GM23338 (cell line): ENCODE measurements around the gene KRT12. TPM values are rescaled to one million over a fixed set of nuclear protein-coding genes. Genes with fewer than 3 reads are reported as not detected.

Experiments used
- ATAC-seq: fragments of 200-7000 bp; cut with Tn5 transposase; 3 replicates; pipeline ENCODE4 v1.9.1; 2020
- DNase-seq: peaks from one replicate; pipeline ENCODE4 v3.0.0-alpha.2; 2015; ENCODE audit warnings: low spot score
- H2AFZ ChIP-seq: fragments of 200-600 bp; sonication (generic); 2 replicates; pipeline ENCODE4 v1.8.0; 2016; ENCODE audit warnings: antibody characterized with exemption, mild to moderate bottlenecking, moderate library complexity
- H3F3A ChIP-seq: fragments of 200-600 bp; sonication (generic); replicated peaks from 2 replicates; pipeline ENCODE4 v1.8.0; 2017; ENCODE audit warnings: antibody characterized with exemption, mixed run types, low read depth
- H3K27ac ChIP-seq: fragments of 200-600 bp; sonication (generic); 2 replicates; pipeline ENCODE4 v1.6.1; 2016; ENCODE audit warnings: low read depth
- H3K27me3 ChIP-seq: fragments of 200-600 bp; sonication (generic); 2 replicates; pipeline ENCODE4 v1.8.0; 2016; ENCODE audit warnings: mild to moderate bottlenecking, mixed run types, moderate library complexity; ENCODE audit not compliant: insufficient read depth
- H3K36me3 ChIP-seq: fragments of 200-600 bp; sonication (generic); 2 replicates; pipeline ENCODE4 v1.8.0; 2016; ENCODE audit warnings: mild to moderate bottlenecking; ENCODE audit not compliant: insufficient read depth
- H3K4me1 ChIP-seq: fragments of 200-600 bp; sonication (generic); 2 replicates; pipeline ENCODE4 v1.8.0; 2016; ENCODE audit warnings: mild to moderate bottlenecking, moderate library complexity; ENCODE audit not compliant: insufficient read depth
- H3K4me2 ChIP-seq: fragments of 200-600 bp; sonication (generic); 2 replicates; pipeline ENCODE4 v1.7.1; 2017; ENCODE audit warnings: mixed run types
- H3K4me3 ChIP-seq: fragments of 200-600 bp; sonication (generic); 2 replicates; pipeline ENCODE4 v1.6.1; 2016; ENCODE audit warnings: mixed run types
- H3K79me2 ChIP-seq: fragments of 200-600 bp; sonication (generic); replicated peaks from 2 replicates; pipeline ENCODE4 v1.8.0; 2017; ENCODE audit warnings: mild to moderate bottlenecking; ENCODE audit not compliant: insufficient read depth
- H3K9me2 ChIP-seq: fragments of 200-600 bp; sonication (generic); 2 replicates; pipeline ENCODE4 v1.8.0; 2017; ENCODE audit not compliant: insufficient read depth
- H4K20me1 ChIP-seq: fragments of 200-600 bp; sonication (generic); replicated peaks from 2 replicates; pipeline ENCODE4 v1.8.0; 2017; ENCODE audit warnings: mild to moderate bottlenecking; ENCODE audit not compliant: insufficient read depth
- H3K27ac Mint-ChIP-seq: 2 replicates; pipeline ENCODE4 v1.8.0; 2020; ENCODE audit warnings: inconsistent platforms, mild to moderate bottlenecking, moderate library complexity, mixed read lengths
- H3K27me3 Mint-ChIP-seq: 3 replicates; pipeline ENCODE4 v1.8.0; 2022; ENCODE audit warnings: low read depth, mild to moderate bottlenecking, moderate library complexity, mixed read lengths, inconsistent platforms; ENCODE audit not compliant: insufficient read depth, poor library complexity
- H3K36me3 Mint-ChIP-seq: 3 replicates; pipeline ENCODE4 v1.8.0; 2021; ENCODE audit warnings: low read depth, mild to moderate bottlenecking, inconsistent platforms, moderate library complexity, mixed read lengths
- H3K4me1 Mint-ChIP-seq: 3 replicates; pipeline ENCODE4 v1.8.0; 2020; ENCODE audit warnings: mild to moderate bottlenecking, inconsistent platforms, mixed read lengths
- H3K4me3 Mint-ChIP-seq: 3 replicates; pipeline ENCODE4 v1.8.0; 2021; ENCODE audit warnings: moderate library complexity, mild to moderate bottlenecking, inconsistent platforms, mixed read lengths
- H3K9me3 Mint-ChIP-seq: 3 replicates; pipeline ENCODE4 v1.8.0; 2020; ENCODE audit warnings: moderate library complexity, mild to moderate bottlenecking, inconsistent platforms, mixed read lengths
- ETS1 ChIP-seq: IDR thresholded peaks from 2 replicates; pipeline ENCODE4 v1.6.1; 2016; ENCODE audit warnings: antibody characterized with exemption
- EZH2 ChIP-seq: fragments of 200-600 bp; sonication (generic); IDR thresholded peaks from one replicate; pipeline ENCODE4 v1.8.0; 2017; ENCODE audit warnings: antibody characterized with exemption, mild to moderate bottlenecking, low read depth; ENCODE audit not compliant: unreplicated experiment
- EZH2phosphoT487 ChIP-seq: fragments of 200-600 bp; sonication (generic); IDR thresholded peaks from one replicate; pipeline ENCODE4 v1.8.1; 2018; ENCODE audit warnings: antibody characterized with exemption; ENCODE audit not compliant: unreplicated experiment
- JUNB ChIP-seq: IDR thresholded peaks from one replicate; pipeline ENCODE4 v1.6.1; 2016; ENCODE audit warnings: antibody characterized with exemption; ENCODE audit not compliant: unreplicated experiment
- NANOG ChIP-seq: IDR thresholded peaks from 2 replicates; pipeline ENCODE4 v1.6.1; 2016; ENCODE audit warnings: antibody characterized with exemption, borderline replicate concordance
- POLR2AphosphoS5 ChIP-seq: IDR thresholded peaks from 2 replicates; pipeline ENCODE4 v1.6.1; 2016; ENCODE audit warnings: antibody characterized with exemption, low read depth
- REST ChIP-seq: IDR thresholded peaks from one replicate; pipeline ENCODE4 v1.6.1; 2018; ENCODE audit warnings: antibody characterized with exemption; ENCODE audit not compliant: unreplicated experiment
- STAT1 ChIP-seq: IDR thresholded peaks from one replicate; pipeline ENCODE4 v1.6.1; 2016; ENCODE audit warnings: antibody characterized with exemption; ENCODE audit not compliant: unreplicated experiment
- ZNF114 ChIP-seq: fragments of 250-450 bp; sonication (Bioruptor Pico); IDR thresholded peaks from 2 replicates; pipeline ENCODE4 v1.5.0; 2020; ENCODE audit warnings: mild to moderate bottlenecking, moderate library complexity
- ZNF331 ChIP-seq: fragments of 250-450 bp; sonication (Bioruptor Pico); IDR thresholded peaks from 2 replicates; pipeline ENCODE4 v1.5.0; 2020; ENCODE audit warnings: low read depth, mild to moderate bottlenecking, moderate library complexity
- polyA plus RNA-seq: library from polyadenylated mRNA; unstranded; fragments of >200 nt; fragmentation: Nextera tagmentation; extraction: Ambion mirVana; gene quantifications from 2 replicates; pipeline ENCODE4 v1.2.1, GENCODE V29; 2016
- total RNA-seq: library from RNA; depleted of rRNA; stranded (reverse); fragments of >200 nt; shearing (Covaris generic); gene quantifications from 2 replicates; pipeline ENCODE4 v1.2.3, GENCODE V29; 2014

KRT12 gene
- total and polyA plus RNA-seq, 2 experiments from 2014 or later: not detected

- TF ChIP-seq REST (no peak), ETS1 (no peak), EZH2phosphoT487 (no peak), NANOG (no peak), EZH2 (no peak), ZNF114 (CRISPR knock-in tag) (no peak), ZNF331 (CRISPR knock-in tag) (no peak), POLR2AphosphoS5 (no peak), STAT1 (no peak)
Observed at GRCh38 chr17:40872416-40872815, 5.4 kb upstream of the KRT12 start (continued).

GRCh38 chr17:40871316-40871715, 4.3 kb upstream of the KRT12 start:
- Histone ChIP-seq H3K36me3 (no peaks in the 10 kb centered on the region), H3K27ac (no peak overlapping the region), H3K9me2 (no peaks in the 10 kb centered on the region), H3K4me2 (no peak overlapping the region), H3K4me1 (peaks cover 9% of the 10 kb centered on the region), H4K20me1 (no peaks in the 10 kb centered on the region), H2AFZ (no peak overlapping the region), H3K4me3 (no peak overlapping the region), H3K79me2 (no peaks in the 10 kb centered on the region), H3K27me3 (no peaks in the 10 kb centered on the region), H3F3A (no peaks in the 10 kb centered on the region)
- no peak overlapping the region for H3K4me3 Mint-ChIP-seq
- no peak for DNase-seq
- peaks cover 2% of the 10 kb centered on the region for H3K27me3 Mint-ChIP-seq
- no peaks in the 10 kb centered on the region for H3K36me3 Mint-ChIP-seq
- no peak for TF ChIP-seq EZH2
- no peak for TF ChIP-seq ZNF331 (CRISPR knock-in tag)
- no peak for TF ChIP-seq ETS1
- no peak for TF ChIP-seq JUNB
- H3K27ac Mint-ChIP-seq: no peak overlapping the region
- H3K9me3 Mint-ChIP-seq: no peaks in the 10 kb centered on the region
- H3K4me1 Mint-ChIP-seq: peaks cover 24% of the 10 kb centered on the region
- no peak for ATAC-seq
